Nephron (organoid): ENCODE data around the gene TMEM258.

Experiments used
- H3K27ac Mint-ChIP-seq, 3 experiments: 2 replicates each; pipeline ENCODE4 v1.8.0; 2020; ENCODE audit warnings: mixed read lengths in 3 of 3, mild to moderate bottlenecking in 2 of 3, moderate library complexity in 1 of 3
- H3K27me3 Mint-ChIP-seq: 2 replicates; pipeline ENCODE4 v1.8.0; 2021; ENCODE audit warnings: low read depth, mild to moderate bottlenecking, moderate library complexity, mixed read lengths
- H3K36me3 Mint-ChIP-seq: 2 replicates; pipeline ENCODE4 v1.8.0; 2020; ENCODE audit warnings: low read depth, mixed read lengths
- H3K4me1 Mint-ChIP-seq: 2 replicates; pipeline ENCODE4 v1.8.0; 2020; ENCODE audit warnings: mixed read lengths
- H3K4me3 Mint-ChIP-seq, 3 experiments: 2 replicates each; pipeline ENCODE4 v1.8.0; 2020; ENCODE audit warnings: mild to moderate bottlenecking in 3 of 3, mixed read lengths in 3 of 3, moderate library complexity in 2 of 3
- H3K9me3 Mint-ChIP-seq: 2 replicates; pipeline ENCODE4 v1.8.0; 2020; ENCODE audit warnings: mixed read lengths
- CTCF ChIP-seq, 3 experiments: fragments of 200-600 bp; sonication (generic); IDR thresholded peaks; one replicate each; pipeline ENCODE4 v1.5.0; 2021; ENCODE audit warnings: antibody characterized with exemption in 3 of 3; ENCODE audit not compliant: unreplicated experiment in 3 of 3

Gene TMEM258

GRCh38 chr11:61783717-61784505 is 8.5 kb downstream of the TMEM258 start:
- Mint-ChIP-seq H3K27ac (peak overlapping the region in 2 of 3 experiments; percentile 34 to 57), H3K4me1 (no peaks in the 10 kb centered on the region), H3K9me3 (no peaks in the 10 kb centered on the region), H3K4me3 (no peak overlapping the region), H3K27me3 (no peaks in the 10 kb centered on the region), H3K36me3 (peaks cover 29% of the 10 kb centered on the region)
- TF ChIP-seq CTCF (IDR thresholded peaks at IDR 0.05; ENCODE audit: unreplicated experiment in 3 of 3): no peak

GRCh38 chr11:61782841-61783240 is 9.6 kb downstream of the TMEM258 start:
- H3K36me3 Mint-ChIP-seq: peaks cover 29% of the 10 kb centered on the region
- H3K9me3 Mint-ChIP-seq: no peaks in the 10 kb centered on the region
- TF ChIP-seq CTCF (IDR thresholded peaks at IDR 0.05; ENCODE audit: unreplicated experiment in 3 of 3): no peak
- H3K4me3 Mint-ChIP-seq: no peak overlapping the region
- H3K4me1 Mint-ChIP-seq: no peaks in the 10 kb centered on the region
- H3K27ac Mint-ChIP-seq: no peak overlapping the region
- H3K27me3 Mint-ChIP-seq: no peaks in the 10 kb centered on the region

- no peaks in the 10 kb centered on the region for H3K9me3 Mint-ChIP-seq
- no peaks in the 10 kb centered on the region for H3K4me1 Mint-ChIP-seq
- TF ChIP-seq CTCF (IDR thresholded peaks at IDR 0.05; ENCODE audit: unreplicated experiment in 3 of 3): no peak
- H3K27ac Mint-ChIP-seq: no peak overlapping the region
- peaks cover 30% of the 10 kb centered on the region for H3K36me3 Mint-ChIP-seq
- no peak overlapping the region for H3K4me3 Mint-ChIP-seq
- no peaks in the 10 kb centered on the region for H3K27me3 Mint-ChIP-seq
Observed at GRCh38 chr11:61782299-61782698, 10.1 kb downstream of the TMEM258 start.

GRCh38 chr11:61781585-61781984 is 10.8 kb downstream of the TMEM258 start:
- Mint-ChIP-seq H3K27ac (no peak overlapping the region), H3K36me3 (peaks cover 27% of the 10 kb centered on the region), H3K4me3 (no peak overlapping the region), H3K9me3 (no peaks in the 10 kb centered on the region), H3K27me3 (no peaks in the 10 kb centered on the region), H3K4me1 (no peaks in the 10 kb centered on the region)
- TF ChIP-seq CTCF (IDR thresholded peaks at IDR 0.05; ENCODE audit: unreplicated experiment in 3 of 3): no peak

GRCh38 chr11:61780581-61781162 is 11.7 kb downstream of the TMEM258 start:
- Mint-ChIP-seq H3K27me3 (no peaks in the 10 kb centered on the region), H3K27ac (no peak overlapping the region), H3K4me1 (no peaks in the 10 kb centered on the region), H3K4me3 (no peak overlapping the region), H3K36me3 (peaks cover 26% of the 10 kb centered on the region), H3K9me3 (no peaks in the 10 kb centered on the region)
- no peak for TF ChIP-seq CTCF (IDR thresholded peaks at IDR 0.05; ENCODE audit: unreplicated experiment in 3 of 3)
